ENCODE data around the gene DDX3X. TPM values are rescaled to one million over a fixed set of nuclear protein-coding genes. Genes with fewer than 3 reads are reported as not detected.

DDX3X gene
- polyA plus RNA-seq, 1 donor from 2014 or later = 165 TPM

- Histone ChIP-seq H3K27me3 (ENCODE audit: insufficient read depth, low read depth, low read length) (no peaks in the 10 kb centered on the region), H3K9me3 (ENCODE audit: low read length) (no peaks in the 10 kb centered on the region), H3K27ac (ENCODE audit: low read length) (no peak overlapping the region), H3F3A (ENCODE audit: insufficient read depth, low read length, poor library complexity, severe bottlenecking) (no peaks in the 10 kb centered on the region), H3K79me2 (replicated peaks; ENCODE audit: insufficient read depth, low read length) (no peaks in the 10 kb centered on the region), H3K9me2 (ENCODE audit: insufficient read depth, low read length) (no peaks in the 10 kb centered on the region), H2AFZ (ENCODE audit: low read depth, low read length) (no peak overlapping the region), H3K36me3 (ENCODE audit: insufficient read depth, low read length) (no peaks in the 10 kb centered on the region), H3K4me3 (ENCODE audit: low read length) (no peak overlapping the region), H3K9ac (ENCODE audit: low read length) (no peak overlapping the region), H4K20me1 (ENCODE audit: insufficient read depth) (no peaks in the 10 kb centered on the region), H3K4me2 (ENCODE audit: low read length) (no peak overlapping the region)
- TF ChIP-seq MXI1 (conservative IDR thresholded peaks at IDR 0.05; ENCODE audit: poor library complexity, severe bottlenecking) (no peak), REST (IDR thresholded peaks at IDR 0.05; ENCODE audit: borderline replicate concordance) (no peak), TAF1 (IDR thresholded peaks at IDR 0.05; ENCODE audit: low read depth) (no peak), EZH2 (IDR thresholded peaks at IDR 0.05; ENCODE audit: borderline replicate concordance, insufficient read depth, low read length, poor library complexity, severe bottlenecking) (no peak), POLR2AphosphoS5 (IDR thresholded peaks at IDR 0.05) (no peak), RAD21 (conservative IDR thresholded peaks at IDR 0.05) (no peak), SMC3 (conservative IDR thresholded peaks at IDR 0.05; ENCODE audit: poor library complexity) (no peak), EP300 (conservative IDR thresholded peaks at IDR 0.05; ENCODE audit: poor library complexity, severe bottlenecking) (no peak), CTCF (IDR thresholded peaks at IDR 0.05; ENCODE audit: poor library complexity, severe bottlenecking) (no peak)
These were observed 45.3 kb upstream of the DDX3X start for GRCh38 chrX:41288641-41289040.

GRCh38 chrX:41289095-41289494 lies 44.9 kb upstream of the DDX3X start:
- H3K27ac ChIP-seq (ENCODE audit: low read length) = no peak overlapping the region
- no peak overlapping the region for H2AFZ ChIP-seq (ENCODE audit: low read depth, low read length)
- H3K79me2 ChIP-seq (replicated peaks; ENCODE audit: insufficient read depth, low read length) = no peaks in the 10 kb centered on the region
- no peaks in the 10 kb centered on the region for H3F3A ChIP-seq (ENCODE audit: insufficient read depth, low read length, poor library complexity, severe bottlenecking)
- no peak overlapping the region for H3K4me2 ChIP-seq (ENCODE audit: low read length)
- H3K36me3 ChIP-seq (ENCODE audit: insufficient read depth, low read length) = no peaks in the 10 kb centered on the region
- TF ChIP-seq SMC3 (conservative IDR thresholded peaks at IDR 0.05; ENCODE audit: poor library complexity) (no peak), RAD21 (conservative IDR thresholded peaks at IDR 0.05) (no peak), EP300 (conservative IDR thresholded peaks at IDR 0.05; ENCODE audit: poor library complexity, severe bottlenecking) (no peak), MXI1 (conservative IDR thresholded peaks at IDR 0.05; ENCODE audit: poor library complexity, severe bottlenecking) (no peak), POLR2AphosphoS5 (IDR thresholded peaks at IDR 0.05) (no peak), EZH2 (IDR thresholded peaks at IDR 0.05; ENCODE audit: borderline replicate concordance, insufficient read depth, low read length, poor library complexity, severe bottlenecking) (no peak), TAF1 (IDR thresholded peaks at IDR 0.05; ENCODE audit: low read depth) (no peak), CTCF (IDR thresholded peaks at IDR 0.05; ENCODE audit: poor library complexity, severe bottlenecking) (no peak), REST (IDR thresholded peaks at IDR 0.05; ENCODE audit: borderline replicate concordance) (no peak)
- H3K9ac ChIP-seq (ENCODE audit: low read length) = no peak overlapping the region
- H3K4me3 ChIP-seq (ENCODE audit: low read length) = no peak overlapping the region
- H3K27me3 ChIP-seq (ENCODE audit: insufficient read depth, low read depth, low read length) = no peaks in the 10 kb centered on the region
- H3K9me2 ChIP-seq (ENCODE audit: insufficient read depth, low read length) = no peaks in the 10 kb centered on the region
- no peaks in the 10 kb centered on the region for H4K20me1 ChIP-seq (ENCODE audit: insufficient read depth)
- no peaks in the 10 kb centered on the region for H3K9me3 ChIP-seq (ENCODE audit: low read length)
